ENCODE results near the gene BCAT1. TPM values are rescaled to one million over a fixed set of nuclear protein-coding genes. Genes with fewer than 3 reads are reported as not detected.

BCAT1 gene
- 15.5 TPM for total RNA-seq
- polyA plus RNA-seq (ENCODE audit: insufficient read depth, low read depth, low replicate concordance), result 1.3 TPM
- long read RNA-seq, donor 1, full-length matches to known transcripts, result 4 of 4 reads
- long read RNA-seq, donor 1, partial matches to known transcripts, result 0 of 4 reads
- long read RNA-seq, donor 1, other reads (novel, unspliced or antisense), result 0 of 4 reads
- long read RNA-seq, donor 2, full-length matches to known transcripts, result 4 of 4 reads
- long read RNA-seq, donor 2, partial matches to known transcripts, result 0 of 4 reads
- long read RNA-seq, donor 2, other reads (novel, unspliced or antisense), result 0 of 4 reads
- long read RNA-seq, donor 3, full-length matches to known transcripts, result 8 of 8 reads
- long read RNA-seq, donor 3, partial matches to known transcripts, result 0 of 8 reads
- long read RNA-seq, donor 3, other reads (novel, unspliced or antisense), result 0 of 8 reads
- long read RNA-seq, donor 4, full-length matches to known transcripts, result 2 of 2 reads
- long read RNA-seq, donor 4, partial matches to known transcripts, result 0 of 2 reads
- long read RNA-seq, donor 4, other reads (novel, unspliced or antisense), result 0 of 2 reads
- long read RNA-seq, donor 5, full-length matches to known transcripts, result 1 of 1 reads
- long read RNA-seq, donor 5, partial matches to known transcripts, result 0 of 1 reads
- long read RNA-seq, donor 5, other reads (novel, unspliced or antisense), result 0 of 1 reads
- long read RNA-seq, donor 6, full-length matches to known transcripts, result 4 of 4 reads
- long read RNA-seq, donor 6, partial matches to known transcripts, result 0 of 4 reads
- long read RNA-seq, donor 6, other reads (novel, unspliced or antisense), result 0 of 4 reads
- long read RNA-seq, donor 7, full-length matches to known transcripts, result 4 of 4 reads
- long read RNA-seq, donor 7, partial matches to known transcripts, result 0 of 4 reads
- long read RNA-seq, donor 7, other reads (novel, unspliced or antisense), result 0 of 4 reads
- long read RNA-seq, donor 8, full-length matches to known transcripts, result 6 of 6 reads
- long read RNA-seq, donor 8, partial matches to known transcripts, result 0 of 6 reads
- long read RNA-seq, donor 8, other reads (novel, unspliced or antisense), result 0 of 6 reads
- long read RNA-seq, donor 9, result 0 reads
- long read RNA-seq, donor 10, full-length matches to known transcripts, result 4 of 4 reads
- long read RNA-seq, donor 10, partial matches to known transcripts, result 0 of 4 reads
- long read RNA-seq, donor 10, other reads (novel, unspliced or antisense), result 0 of 4 reads

- TF ChIP-seq CTCF (IDR thresholded peaks at IDR 0.05; ENCODE audit: borderline replicate concordance, extremely low read depth, insufficient read depth), result no peak
- H3K4me1 ChIP-seq (ENCODE audit: control insufficient read depth in 2 of 3, insufficient read depth in 2 of 3, low read depth in 1 of 3, low read length in 3 of 3), result peaks cover 0 to 3% (median 3%) of the 10 kb centered on the region in 3 donors
- H3K9ac ChIP-seq (ENCODE audit: low read length in 3 of 3), result peak within 1 kb of the TSS in 1 of 3 donors; percentile 88
- H3K4me3 ChIP-seq (ENCODE audit: low read length in 3 of 3), result peak within 1 kb of the TSS; percentile 60 to 94 (median 91)
- no peaks in the 10 kb centered on the region for H3K9me3 ChIP-seq (ENCODE audit: control insufficient read depth in 2 of 3, insufficient read depth in 1 of 3, low read length in 3 of 3)
- no peaks in the 10 kb centered on the region for H3K36me3 ChIP-seq (ENCODE audit: control insufficient read depth in 2 of 3, insufficient read depth in 3 of 3, low read length in 3 of 3)
- no peaks in the 10 kb centered on the region for H3K27me3 ChIP-seq (ENCODE audit: control insufficient read depth, insufficient read depth, low read length)
- FAIRE-seq, result no peak
- intact Hi-C loops (cut with DNase I), result no loop called here
- H3K27ac ChIP-seq (ENCODE audit: low read depth in 2 of 2, low read length in 2 of 2), result no peak within 1 kb of the TSS
- peak; percentile 68 to 88 (median 77) for DNase-seq
These were observed at the start of gene BCAT1 for GRCh38 chr12:24948757-24949722. TSS of gene BCAT1 (minus strand) at chr12:24949101. CDS start at chr12:24948932, 169 bp downstream.

- DNase-seq (peak in 2 of 5 donors; percentile 30 to 51), FAIRE-seq (peak; percentile 68)
- Histone ChIP-seq H3K36me3 (ENCODE audit: control insufficient read depth in 2 of 3, insufficient read depth in 3 of 3, low read length in 3 of 3) (no peaks in the 10 kb centered on the region), H3K27ac (ENCODE audit: low read depth in 2 of 2, low read length in 2 of 2) (no peak overlapping the region), H3K9me3 (ENCODE audit: control insufficient read depth in 2 of 3, insufficient read depth in 1 of 3, low read length in 3 of 3) (no peaks in the 10 kb centered on the region), H3K27me3 (ENCODE audit: control insufficient read depth, insufficient read depth, low read length) (no peaks in the 10 kb centered on the region), H3K4me1 (ENCODE audit: control insufficient read depth in 2 of 3, insufficient read depth in 2 of 3, low read depth in 1 of 3, low read length in 3 of 3) (peaks cover 0 to 2% (median 0%) of the 10 kb centered on the region in 3 donors), H3K9ac (ENCODE audit: low read length in 3 of 3) (no peak overlapping the region), H3K4me3 (ENCODE audit: low read length in 3 of 3) (no peak overlapping the region)
- TF ChIP-seq CTCF (IDR thresholded peaks at IDR 0.05; ENCODE audit: borderline replicate concordance, extremely low read depth, insufficient read depth), result no peak
- intact Hi-C loops (cut with DNase I), result no loop called here
These were observed 49.2 kb upstream of the BCAT1 start for GRCh38 chr12:24997970-24998582.

- H3K9ac ChIP-seq (ENCODE audit: low read length in 3 of 3), result no peak overlapping the region
- FAIRE-seq (no peak), DNase-seq (no peak)
- no peaks in the 10 kb centered on the region for H3K36me3 ChIP-seq (ENCODE audit: control insufficient read depth in 2 of 3, insufficient read depth in 3 of 3, low read length in 3 of 3)
- no peak overlapping the region for H3K27ac ChIP-seq (ENCODE audit: low read depth in 2 of 2, low read length in 2 of 2)
- no peak overlapping the region for H3K4me3 ChIP-seq (ENCODE audit: low read length in 3 of 3)
- H3K4me1 ChIP-seq (ENCODE audit: control insufficient read depth in 2 of 3, insufficient read depth in 2 of 3, low read depth in 1 of 3, low read length in 3 of 3), result peaks cover 0 to 2% (median 0%) of the 10 kb centered on the region in 3 donors
- TF ChIP-seq CTCF (IDR thresholded peaks at IDR 0.05; ENCODE audit: borderline replicate concordance, extremely low read depth, insufficient read depth), result no peak
- no peaks in the 10 kb centered on the region for H3K27me3 ChIP-seq (ENCODE audit: control insufficient read depth, insufficient read depth, low read length)
- no peaks in the 10 kb centered on the region for H3K9me3 ChIP-seq (ENCODE audit: control insufficient read depth in 2 of 3, insufficient read depth in 1 of 3, low read length in 3 of 3)
- intact Hi-C loops (cut with DNase I), result no loop called here
These were observed 48.6 kb upstream of the BCAT1 start for GRCh38 chr12:24997496-24997895.

All from kidney (tissue), 22 donors.